Mesenchymal stem cell (in vitro differentiated cells and primary cell): ENCODE results near the gene NEFH. TPM values are rescaled to one million over a fixed set of nuclear protein-coding genes. Genes with fewer than 3 reads are reported as not detected.

ENCODE experiments used
- DNase-seq: peaks from one replicate; pipeline ENCODE4 v3.0.0-alpha.2; 2013
- H2AFZ ChIP-seq: one replicate; pipeline ENCODE4 v1.6.1; 2013; ENCODE audit warnings: low read depth, mild to moderate bottlenecking, control low read depth, inconsistent platforms, low read length, moderate library complexity
- H2AK5ac ChIP-seq: 2 replicates; pipeline ENCODE4 v1.6.1; 2013; ENCODE audit warnings: low read length, moderate library complexity, mild to moderate bottlenecking, inconsistent platforms; ENCODE audit not compliant: severe bottlenecking
- H2BK120ac ChIP-seq: one replicate; pipeline ENCODE4 v1.6.1; 2013; ENCODE audit warnings: low read depth, mild to moderate bottlenecking, inconsistent platforms, low read length, moderate library complexity
- H2BK12ac ChIP-seq, 2 experiments: one replicate each; pipeline ENCODE4 v1.6.1; 2013; ENCODE audit warnings: inconsistent platforms in 2 of 2, low read length in 2 of 2, mild to moderate bottlenecking in 2 of 2, moderate library complexity in 2 of 2, control low read depth in 1 of 2
- H2BK15ac ChIP-seq: one replicate; pipeline ENCODE4 v1.6.1; 2013; ENCODE audit warnings: mild to moderate bottlenecking, low read depth, inconsistent platforms; ENCODE audit not compliant: poor library complexity, severe bottlenecking
- H2BK5ac ChIP-seq: 2 replicates; pipeline ENCODE4 v1.6.1; 2013; ENCODE audit warnings: low read depth, mild to moderate bottlenecking, low read length, control low read depth, inconsistent platforms; ENCODE audit not compliant: poor library complexity, severe bottlenecking
- H3K14ac ChIP-seq, 2 experiments: one replicate each; pipeline ENCODE4 v1.6.1; 2013; ENCODE audit warnings: inconsistent platforms in 2 of 2, low read length in 2 of 2, control low read depth in 1 of 2, mild to moderate bottlenecking in 1 of 2, moderate library complexity in 1 of 2
- H3K18ac ChIP-seq, 2 experiments: one replicate each; pipeline ENCODE4 v1.6.1; 2013; ENCODE audit warnings: inconsistent platforms in 2 of 2, low read length in 2 of 2, control low read depth in 1 of 2, low read depth in 1 of 2, mild to moderate bottlenecking in 1 of 2
- H3K23ac ChIP-seq, 2 experiments: one replicate each; pipeline ENCODE4 v1.6.1; 2013; ENCODE audit warnings: inconsistent platforms in 2 of 2, low read length in 2 of 2, mild to moderate bottlenecking in 2 of 2, moderate library complexity in 2 of 2, control low read depth in 1 of 2
- H3K27ac ChIP-seq: 2 replicates; pipeline ENCODE4 v1.5.1; 2013; ENCODE audit warnings: mild to moderate bottlenecking, moderate library complexity, low read length, control low read depth, inconsistent platforms; ENCODE audit not compliant: poor library complexity, severe bottlenecking
- H3K27me3 ChIP-seq, 2 experiments: 2 replicates each; pipeline versions ENCODE4 v1.6.1 to v1.7.0; 2013; ENCODE audit warnings: low read length in 2 of 2, mild to moderate bottlenecking in 2 of 2, moderate library complexity in 2 of 2, control low read depth in 1 of 2, inconsistent platforms in 1 of 2; ENCODE audit not compliant: control insufficient read depth in 1 of 2, insufficient read depth in 1 of 2
- H3K36me3 ChIP-seq, 2 experiments: 2 replicates each; pipeline versions ENCODE4 v1.6.1 to v1.7.0; 2013; ENCODE audit warnings: low read length in 2 of 2, control low read depth in 1 of 2, inconsistent platforms in 1 of 2, low read depth in 1 of 2, mild to moderate bottlenecking in 1 of 2; ENCODE audit not compliant: insufficient read depth in 2 of 2, control insufficient read depth in 1 of 2
- H3K4ac ChIP-seq, 2 experiments: one replicate each; pipeline ENCODE4 v1.6.1; 2013; ENCODE audit warnings: inconsistent platforms in 2 of 2, low read length in 2 of 2, mild to moderate bottlenecking in 2 of 2, moderate library complexity in 2 of 2, control low read depth in 1 of 2, low read depth in 1 of 2
- H3K4me1 ChIP-seq: 2 replicates; pipeline ENCODE4 v1.6.1; 2013; ENCODE audit warnings: low read depth, low read length, control low read depth; ENCODE audit not compliant: control insufficient read depth, insufficient read depth
- H3K4me2 ChIP-seq: 2 replicates; pipeline ENCODE4 v1.6.1; 2013; ENCODE audit warnings: low read length, mild to moderate bottlenecking, inconsistent platforms; ENCODE audit not compliant: poor library complexity, severe bottlenecking
- H3K4me3 ChIP-seq, 2 experiments: 2 replicates each; pipeline versions ENCODE4 v1.5.1 to v1.7.0; 2013; ENCODE audit warnings: low read length in 2 of 2, mild to moderate bottlenecking in 2 of 2, control low read depth in 1 of 2, low read depth in 1 of 2; ENCODE audit not compliant: insufficient read depth in 1 of 2
- H3K79me1 ChIP-seq: replicated peaks from 2 replicates; pipeline ENCODE4 v1.6.1; 2013; ENCODE audit warnings: mild to moderate bottlenecking, control low read depth, low read length, inconsistent platforms; ENCODE audit not compliant: poor library complexity, severe bottlenecking
- H3K9ac ChIP-seq: 2 replicates; pipeline ENCODE4 v1.7.0; 2013; ENCODE audit warnings: mild to moderate bottlenecking, low read length, moderate library complexity
- H3K9me3 ChIP-seq: 2 replicates; pipeline ENCODE4 v1.7.0; 2013; ENCODE audit warnings: mild to moderate bottlenecking, low read length; ENCODE audit not compliant: control insufficient read depth
- H4K8ac ChIP-seq: one replicate; pipeline ENCODE4 v1.6.1; 2013; ENCODE audit warnings: inconsistent platforms, mild to moderate bottlenecking, low read length, moderate library complexity
- H4K91ac ChIP-seq: one replicate; pipeline ENCODE4 v1.6.1; 2013; ENCODE audit warnings: mild to moderate bottlenecking, low read length, inconsistent platforms
- WGBS: methylation state at CpG from one replicate; pipeline ENCODE4 v1.1.7; 2013; ENCODE audit warnings: mixed read lengths; 5-methylcytosine and 5-hydroxymethylcytosine counted together
- polyA plus RNA-seq, 2 experiments: library from polyadenylated mRNA; stranded (reverse); fragments of 200-250 nt; gene quantifications; one replicate each; pipeline ENCODE4 v1.2.3, GENCODE V29; 2013

Gene NEFH, protein sequence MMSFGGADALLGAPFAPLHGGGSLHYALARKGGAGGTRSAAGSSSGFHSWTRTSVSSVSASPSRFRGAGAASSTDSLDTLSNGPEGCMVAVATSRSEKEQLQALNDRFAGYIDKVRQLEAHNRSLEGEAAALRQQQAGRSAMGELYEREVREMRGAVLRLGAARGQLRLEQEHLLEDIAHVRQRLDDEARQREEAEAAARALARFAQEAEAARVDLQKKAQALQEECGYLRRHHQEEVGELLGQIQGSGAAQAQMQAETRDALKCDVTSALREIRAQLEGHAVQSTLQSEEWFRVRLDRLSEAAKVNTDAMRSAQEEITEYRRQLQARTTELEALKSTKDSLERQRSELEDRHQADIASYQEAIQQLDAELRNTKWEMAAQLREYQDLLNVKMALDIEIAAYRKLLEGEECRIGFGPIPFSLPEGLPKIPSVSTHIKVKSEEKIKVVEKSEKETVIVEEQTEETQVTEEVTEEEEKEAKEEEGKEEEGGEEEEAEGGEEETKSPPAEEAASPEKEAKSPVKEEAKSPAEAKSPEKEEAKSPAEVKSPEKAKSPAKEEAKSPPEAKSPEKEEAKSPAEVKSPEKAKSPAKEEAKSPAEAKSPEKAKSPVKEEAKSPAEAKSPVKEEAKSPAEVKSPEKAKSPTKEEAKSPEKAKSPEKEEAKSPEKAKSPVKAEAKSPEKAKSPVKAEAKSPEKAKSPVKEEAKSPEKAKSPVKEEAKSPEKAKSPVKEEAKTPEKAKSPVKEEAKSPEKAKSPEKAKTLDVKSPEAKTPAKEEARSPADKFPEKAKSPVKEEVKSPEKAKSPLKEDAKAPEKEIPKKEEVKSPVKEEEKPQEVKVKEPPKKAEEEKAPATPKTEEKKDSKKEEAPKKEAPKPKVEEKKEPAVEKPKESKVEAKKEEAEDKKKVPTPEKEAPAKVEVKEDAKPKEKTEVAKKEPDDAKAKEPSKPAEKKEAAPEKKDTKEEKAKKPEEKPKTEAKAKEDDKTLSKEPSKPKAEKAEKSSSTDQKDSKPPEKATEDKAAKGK
- 1.5 TPM for polyA plus RNA-seq (2013, experiment 1 of 2)
- polyA plus RNA-seq (2013, experiment 2 of 2), result 1.4 TPM

DNA sequence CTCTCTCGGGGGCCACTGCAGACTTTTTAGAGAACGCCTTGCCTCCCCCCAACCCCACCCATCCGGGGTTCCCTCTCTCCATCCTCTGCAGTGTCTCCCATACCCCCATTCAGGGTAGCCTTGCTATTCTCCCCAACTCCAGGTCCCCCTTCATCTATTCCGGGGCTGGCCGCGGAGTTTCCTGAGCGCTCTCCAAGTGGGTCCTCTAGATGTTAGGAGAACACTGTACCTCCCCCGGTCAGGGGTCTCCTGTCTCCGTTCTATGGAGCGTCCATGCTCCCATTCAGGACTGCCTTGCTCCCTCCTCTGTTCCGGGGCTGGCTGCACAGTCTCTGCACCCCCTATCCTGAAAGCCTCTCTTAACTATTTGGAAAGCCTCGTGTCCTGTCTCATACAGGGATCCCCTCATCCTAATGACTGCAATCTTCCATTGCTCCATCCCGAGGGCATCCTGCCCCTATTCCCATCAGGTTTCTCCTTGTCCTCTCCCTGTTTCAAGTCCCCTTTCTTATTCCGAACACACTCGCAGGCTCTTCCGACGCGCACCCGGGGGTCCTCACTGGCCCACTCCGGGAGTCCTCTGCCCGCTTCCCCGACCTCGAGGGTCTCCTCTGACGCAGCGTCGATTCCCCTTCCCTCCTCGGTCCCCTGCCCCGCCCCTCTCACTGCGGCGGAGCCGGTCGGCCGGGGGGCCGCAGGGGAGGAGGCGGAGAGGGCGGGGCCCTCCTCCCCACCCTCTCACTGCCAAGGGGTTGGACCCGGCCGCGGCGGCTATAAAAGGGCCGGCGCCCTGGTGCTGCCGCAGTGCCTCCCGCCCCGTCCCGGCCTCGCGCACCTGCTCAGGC, at the start of gene NEFH:
Gene NEFH (plus strand): TSS at position 802 of the 845 bp plus-strand sequence. CDS start 45 bp downstream, outside the sequence.
- peaks cover 14% of the 10 kb centered on the region for H3K4me1 ChIP-seq
- H4K8ac ChIP-seq, result peak within 1 kb of the TSS; percentile 39
- no peak within 1 kb of the TSS for H2BK5ac ChIP-seq
- H3K23ac ChIP-seq, result peak within 1 kb of the TSS in 1 of 2 experiments; percentile 34
- no peak within 1 kb of the TSS for H3K14ac ChIP-seq
- H3K9me3 ChIP-seq, result no peaks in the 10 kb centered on the region
- H2BK12ac ChIP-seq, result no peak within 1 kb of the TSS
- 13% methylated on average over 47 of the region's 48 CpGs for WGBS
- H3K27ac ChIP-seq, result no peak within 1 kb of the TSS
- H3K79me1 ChIP-seq, result no peaks in the 10 kb centered on the region
- H3K36me3 ChIP-seq, result no peaks in the 10 kb centered on the region
- peaks cover 78% of the 10 kb centered on the region in 2 experiments for H3K27me3 ChIP-seq
- H2BK120ac ChIP-seq, result no peak within 1 kb of the TSS
- H2AFZ ChIP-seq, result peak within 1 kb of the TSS; percentile 46
- H3K9ac ChIP-seq, result no peak within 1 kb of the TSS
- peak within 1 kb of the TSS in 1 of 2 experiments; percentile 37 for H3K18ac ChIP-seq
- no peak within 1 kb of the TSS for H2AK5ac ChIP-seq
- no peak within 1 kb of the TSS for H4K91ac ChIP-seq
- H3K4ac ChIP-seq, result no peak within 1 kb of the TSS
- peak within 1 kb of the TSS; percentile 14 for H3K4me2 ChIP-seq
- no peak within 1 kb of the TSS for H2BK15ac ChIP-seq
- peak within 1 kb of the TSS; percentile 14 to 37 for H3K4me3 ChIP-seq
- DNase-seq, result no peak

GRCh38 chr22:29431986-29432385, 48.0 kb upstream of the NEFH start:
- no peak overlapping the region for H2BK5ac ChIP-seq
- no peak overlapping the region for H3K18ac ChIP-seq
- no peak for DNase-seq
- no peaks in the 10 kb centered on the region for H3K9me3 ChIP-seq
- peaks cover 40 to 50% of the 10 kb centered on the region in 2 experiments for H3K27me3 ChIP-seq
- H3K4me1 ChIP-seq, result no peaks in the 10 kb centered on the region
- no peak overlapping the region for H2BK15ac ChIP-seq
- H2AK5ac ChIP-seq, result no peak overlapping the region
- no peak overlapping the region for H3K4ac ChIP-seq
- no peaks in the 10 kb centered on the region for H3K79me1 ChIP-seq
- H3K4me2 ChIP-seq, result no peak overlapping the region
- H3K14ac ChIP-seq, result no peak overlapping the region
- H4K8ac ChIP-seq, result no peak overlapping the region
- WGBS, result 50% methylated on average over 5 of the region's 5 CpGs
- H3K9ac ChIP-seq, result no peak overlapping the region
- H3K4me3 ChIP-seq, result no peak overlapping the region
- no peak overlapping the region for H3K27ac ChIP-seq
- H2AFZ ChIP-seq, result no peak overlapping the region
- H3K36me3 ChIP-seq, result no peaks in the 10 kb centered on the region
- no peak overlapping the region for H4K91ac ChIP-seq
- H2BK120ac ChIP-seq, result no peak overlapping the region
- no peak overlapping the region for H3K23ac ChIP-seq
- no peak overlapping the region for H2BK12ac ChIP-seq

DNA sequence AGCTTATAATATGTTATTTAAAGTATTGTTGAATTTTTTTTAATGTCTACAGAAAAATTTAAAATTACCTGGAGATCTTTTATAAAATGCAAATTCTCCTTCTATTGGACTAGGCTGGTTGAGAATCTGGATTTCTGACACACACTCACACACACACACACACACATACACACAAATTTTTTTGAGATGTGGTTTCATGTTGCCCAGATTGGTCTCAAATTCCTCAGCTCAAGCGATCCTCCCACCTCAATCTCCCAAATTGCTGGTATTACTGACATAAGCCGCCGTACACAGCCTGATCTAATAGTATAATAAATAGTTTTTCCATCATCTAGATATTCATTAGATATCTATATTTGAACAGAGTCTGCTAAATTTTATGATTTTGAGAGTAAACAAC, 46.2 kb upstream of the NEFH start:
- no CpG with 5 or more reads among the region's 3 CpGs for WGBS
- H2BK12ac ChIP-seq, result no peak overlapping the region
- H3K9ac ChIP-seq, result no peak overlapping the region
- H3K18ac ChIP-seq, result no peak overlapping the region
- no peak overlapping the region for H3K23ac ChIP-seq
- no peak overlapping the region for H3K4me2 ChIP-seq
- H4K8ac ChIP-seq, result no peak overlapping the region
- H2BK15ac ChIP-seq, result no peak overlapping the region
- no peak overlapping the region for H3K4me3 ChIP-seq
- H2BK120ac ChIP-seq, result no peak overlapping the region
- H2AK5ac ChIP-seq, result no peak overlapping the region
- no peak overlapping the region for H3K27ac ChIP-seq
- H2BK5ac ChIP-seq, result no peak overlapping the region
- H3K9me3 ChIP-seq, result no peaks in the 10 kb centered on the region
- H3K27me3 ChIP-seq, result peaks cover 32 to 50% of the 10 kb centered on the region in 2 experiments
- H2AFZ ChIP-seq, result no peak overlapping the region
- DNase-seq, result no peak
- H3K4me1 ChIP-seq, result no peaks in the 10 kb centered on the region
- no peaks in the 10 kb centered on the region for H3K79me1 ChIP-seq
- H3K4ac ChIP-seq, result no peak overlapping the region
- no peak overlapping the region for H4K91ac ChIP-seq
- H3K14ac ChIP-seq, result no peak overlapping the region
- no peaks in the 10 kb centered on the region for H3K36me3 ChIP-seq
